Adrenal gland (tissue), 19 donors: Measurements from ENCODE around the gene ACSL4. TPM values are rescaled to one million over a fixed set of nuclear protein-coding genes. Genes with fewer than 3 reads are reported as not detected.

Experiments
- DNase-seq, 7 donors: peaks; one replicate each; pipeline ENCODE4 v3.0.0-alpha.2; 2019 to 2020
- H3K27ac ChIP-seq, 5 donors: fragments of 200-600 bp; sonication (generic) in 4 of 5; 1 replicate in 3 of 5; 2 replicates in 2 of 5; pipeline versions ENCODE4 v1.5.1 to v1.8.0; 2016 to 2020; ENCODE audit warnings: mild to moderate bottlenecking in 1 of 5
- H3K27me3 ChIP-seq: fragments of 200-600 bp; 2 replicates; pipeline ENCODE4 v1.8.0; 2021
- H3K36me3 ChIP-seq, 2 donors: fragments of 200-600 bp; replicated peaks in 1 of 2; 1 replicate in 1 of 2; 2 replicates in 1 of 2; pipeline versions ENCODE4 v1.5.1 to v1.8.0; 2018 to 2022
- H3K4me1 ChIP-seq, 2 donors: fragments of 200-600 bp; replicated peaks in 1 of 2; 1 replicate in 1 of 2; 2 replicates in 1 of 2; pipeline versions ENCODE4 v1.5.1 to v1.8.0; 2018 to 2021
- H3K4me3 ChIP-seq, 4 donors: fragments of 200-600 bp; sonication (generic) in 3 of 4; one replicate each; pipeline ENCODE4 v1.5.1; 2016 to 2018
- H3K9me3 ChIP-seq, 3 donors: fragments of 200-600 bp; sonication (generic) in 1 of 3; replicated peaks in 1 of 3; 1 replicate in 2 of 3; 2 replicates in 1 of 3; pipeline versions ENCODE4 v1.5.1 to v1.8.0; 2016 to 2021
- CTCF ChIP-seq, 6 experiments: fragments of 450-650 bp in 4 of 6; fragments of 200-600 bp in 2 of 6; sonication (generic) in 1 of 6; IDR thresholded peaks; 1 replicate in 5 of 6; 2 replicates in 1 of 6; pipeline versions ENCODE4 v1.5.1 to v1.8.0; 2016 to 2021; ENCODE audit warnings: antibody characterized with exemption in 6 of 6, mild to moderate bottlenecking in 2 of 6, moderate library complexity in 1 of 6
- POLR2A ChIP-seq, 2 donors: fragments of 450-650 bp; IDR thresholded peaks; one replicate each; pipeline ENCODE4 v1.6.1; 2017; ENCODE audit warnings: antibody characterized with exemption in 2 of 2, mild to moderate bottlenecking in 2 of 2, moderate library complexity in 1 of 2
- WGBS, 4 donors: extraction: QIAGEN DNeasy Blood & Tissue Kit in 2 of 4; methylation state at CpG; one replicate each; pipeline versions ENCODE4 v1.1.5 to v1.1.7; 2013 to 2017; 5-methylcytosine and 5-hydroxymethylcytosine counted together
- intact Hi-C, 2 donors: fragments of 100-400 bp; cut with DNase I; formaldehyde crosslinking; loops; one replicate each; pipeline versions ENCODE4 v1.14.1 to v1.15.0; 2022 to 2023
- long read RNA-seq, 10 donors: library from polyadenylated mRNA in 3 of 10; unstranded in 2 of 10; stranded (forward) in 1 of 10; transcript quantifications; one replicate each; pipeline ENCODE4 v2.0.0 and lab custom pipeline, GENCODE V29; 2021 to 2026
- polyA plus RNA-seq, 3 donors: library from polyadenylated mRNA; stranded (reverse); fragments of 200-250 nt in 2 of 3; fragments of 350-450 nt in 1 of 3; fragmentation: Illumina TruSeq in 1 of 3; extraction: RNeasy Lipid Tissue Mini Kit (QIAGEN cat#74804) in 1 of 3; gene quantifications; one replicate each; pipeline ENCODE4 v1.2.3, GENCODE V29; 2013 to 2014
- total RNA-seq, 9 donors: library from RNA; depleted of rRNA in 4 of 9; stranded (reverse); fragments of >200 nt in 4 of 9; fragments of 120-200 nt in 1 of 9; fragmentation: NEBNext Ultra II Directional in 1 of 9; extraction: Animal tissue kit (Norgen Biotek cat#: 25700) in 1 of 9; gene quantifications; one replicate each; pipeline versions ENCODE4 v1.1.0 to v1.2.4, GENCODE V29; 2013 to 2023
- donor health status: healthy with polysubstance abuse.
- donor health status: Bipolar disorder and iron deficiency.
- donor health status: DM: yes; HTN: yes; CAD: no.
- donor health status: DM: no; HTN: no; CAD: no.
- donor health status: DM: no; HTN: no; CAD: no.
- donor health status: DM: yes; HTN: yes; CAD: no.

ACSL4 gene
- total RNA-seq (100 to 1,000 TPM in 6 of 9 donors, 10 to 100 TPM in 3; 78.3 to 179 (median 114) TPM), polyA plus RNA-seq (100 to 1,000 TPM in 1 of 3 donors, 10 to 100 TPM in 2; 16.9 to 192 (median 31.8) TPM)
- long read RNA-seq, donor 1, full-length matches to known transcripts = 6 of 16 reads
- long read RNA-seq, donor 1, partial matches to known transcripts = 0 of 16 reads
- long read RNA-seq, donor 1, other reads (novel, unspliced or antisense) = 10 of 16 reads
- long read RNA-seq, donor 2, full-length matches to known transcripts = 1 of 8 reads
- long read RNA-seq, donor 2, partial matches to known transcripts = 7 of 8 reads
- long read RNA-seq, donor 2, other reads (novel, unspliced or antisense) = 0 of 8 reads
- long read RNA-seq, donor 3, full-length matches to known transcripts = 3 of 29 reads
- long read RNA-seq, donor 3, partial matches to known transcripts = 26 of 29 reads
- long read RNA-seq, donor 3, other reads (novel, unspliced or antisense) = 0 of 29 reads
- long read RNA-seq, donor 4, partial matches to known transcripts = 33 of 42 reads
- long read RNA-seq, donor 4, other reads (novel, unspliced or antisense) = 9 of 42 reads
- long read RNA-seq, donor 5, full-length matches to known transcripts = 22 of 136 reads
- long read RNA-seq, donor 5, partial matches to known transcripts = 20 of 136 reads
- long read RNA-seq, donor 5, other reads (novel, unspliced or antisense) = 94 of 136 reads
- long read RNA-seq, donor 6, full-length matches to known transcripts = 1 of 20 reads
- long read RNA-seq, donor 6, partial matches to known transcripts = 14 of 20 reads
- long read RNA-seq, donor 6, other reads (novel, unspliced or antisense) = 5 of 20 reads
- long read RNA-seq, donor 7, partial matches to known transcripts = 0 of 5 reads
- long read RNA-seq, donor 7, other reads (novel, unspliced or antisense) = 5 of 5 reads
- long read RNA-seq, donor 8, full-length matches to known transcripts = 4 of 21 reads
- long read RNA-seq, donor 8, partial matches to known transcripts = 17 of 21 reads
- long read RNA-seq, donor 8, other reads (novel, unspliced or antisense) = 0 of 21 reads
- long read RNA-seq, donor 9, full-length matches to known transcripts = 2 of 11 reads
- long read RNA-seq, donor 9, partial matches to known transcripts = 0 of 11 reads
- long read RNA-seq, donor 9, other reads (novel, unspliced or antisense) = 9 of 11 reads
- long read RNA-seq, donor 10, full-length matches to known transcripts = 2 of 2 reads
- long read RNA-seq, donor 10, partial matches to known transcripts = 0 of 2 reads
- long read RNA-seq, donor 10, other reads (novel, unspliced or antisense) = 0 of 2 reads

- H3K27me3 ChIP-seq = no peaks in the 10 kb centered on the region
- WGBS, 4 donors = 0 to 64% (median 38%) methylated on average over 9 to 86 of the region's 89 CpGs; no CpG with 5 or more reads in 1 of the 4 donors
- TF ChIP-seq POLR2A (IDR thresholded peaks at IDR 0.05) (peak; percentile 50 to 83), CTCF (IDR thresholded peaks at IDR 0.05) (no peak)
- DNase-seq = peak; percentile 87 to 92 (median 90)
- peak within 1 kb of the TSS; percentile 72 to 91 (median 85) for H3K27ac ChIP-seq
- intact Hi-C loops = no loop called here
- peaks cover 0 to 6% of the 10 kb centered on the region in 2 donors for H3K4me1 ChIP-seq
- peak within 1 kb of the TSS in 3 of 4 donors; percentile 43 to 71 (median 67) for H3K4me3 ChIP-seq
- H3K36me3 ChIP-seq = no peaks in the 10 kb centered on the region
- H3K9me3 ChIP-seq = no peaks in the 10 kb centered on the region
These were observed at the start of gene ACSL4 for GRCh38 chrX:109732807-109733612. Gene ACSL4, minus strand, starts transcription at chrX:109733257. Its CDS starts 49,894 bp downstream, at chrX:109683363.

GRCh38 chrX:109777749-109778148 lies 44.7 kb upstream of the ACSL4 start:
- WGBS, 4 donors = 85 to 98% (median 86%) methylated on average over 4 of the region's 4 CpGs
- intact Hi-C loops = no loop called here
- TF ChIP-seq POLR2A (IDR thresholded peaks at IDR 0.05) (no peak), CTCF (IDR thresholded peaks at IDR 0.05) (no peak)

DNA sequence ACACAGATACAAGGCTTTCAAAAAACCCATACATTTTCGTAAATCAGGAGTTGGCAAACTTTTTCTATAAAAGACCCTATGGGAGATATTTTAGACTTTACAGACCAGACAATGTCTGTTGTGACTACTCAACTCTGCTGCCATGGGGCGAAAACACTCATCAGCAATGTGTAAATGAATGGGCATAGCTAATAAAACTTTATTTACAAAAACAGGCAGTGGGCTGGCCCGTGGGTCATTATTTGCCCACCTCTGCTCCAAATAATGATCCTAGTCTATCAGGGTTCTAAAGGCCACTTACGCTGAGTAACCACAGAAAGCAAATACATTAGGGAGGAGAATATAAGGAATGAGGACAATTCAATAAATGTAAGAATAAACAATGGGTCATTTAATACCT lies 43.9 kb upstream of the ACSL4 start:
- Histone ChIP-seq H3K36me3 (no peaks in the 10 kb centered on the region), H3K9me3 (no peaks in the 10 kb centered on the region), H3K4me3 (no peak overlapping the region), H3K4me1 (peaks cover 0 to 13% of the 10 kb centered on the region in 2 donors), H3K27ac (no peak overlapping the region), H3K27me3 (no peaks in the 10 kb centered on the region)
- 82 to 95% (median 86%) methylated on average over 4 of the region's 4 CpGs for WGBS, 4 donors
- TF ChIP-seq CTCF (IDR thresholded peaks at IDR 0.05) = no peak
- TF ChIP-seq POLR2A (IDR thresholded peaks at IDR 0.05) = no peak
- intact Hi-C loops = no loop called here
- no peak for DNase-seq

More at GRCh38 chrX:109777749-109778148, 44.7 kb upstream of the ACSL4 start:
- no peak for DNase-seq
- no peak overlapping the region for H3K27ac ChIP-seq
- no peaks in the 10 kb centered on the region for H3K36me3 ChIP-seq
- H3K9me3 ChIP-seq = no peaks in the 10 kb centered on the region
- peaks cover 6 to 13% of the 10 kb centered on the region in 2 donors for H3K4me1 ChIP-seq
- no peak overlapping the region for H3K4me3 ChIP-seq
- H3K27me3 ChIP-seq = no peaks in the 10 kb centered on the region
